HCT116 (cell line): ENCODE measurements around the gene SNED1.

Experiments
- CEBPB ChIP-seq: IDR thresholded peaks from 2 replicates; pipeline ENCODE4 v1.6.1; 2012; ENCODE audit warnings: low read depth
- CTCF ChIP-seq, 3 experiments: fragments of 200-600 bp in 1 of 3; sonication (generic) in 1 of 3; IDR thresholded peaks in 2 of 3; conservative IDR thresholded peaks in 1 of 3; 2 replicates each; pipeline ENCODE4 v1.5.1; 2012 to 2017; ENCODE audit warnings: low read depth in 2 of 3, low read length in 2 of 3, antibody characterized with exemption in 1 of 3, borderline replicate concordance in 1 of 3, control low read depth in 1 of 3, mild to moderate bottlenecking in 1 of 3, mixed read lengths in 1 of 3, mixed run types in 1 of 3, moderate library complexity in 1 of 3; ENCODE audit not compliant: insufficient read depth in 1 of 3
- EZH2 ChIP-seq: fragments of 200-600 bp; sonication (generic); IDR thresholded peaks from 2 replicates; pipeline ENCODE4 v1.6.1; 2017; ENCODE audit warnings: antibody characterized with exemption, mixed run types
- EZH2phosphoT487 ChIP-seq: fragments of 200-600 bp; IDR thresholded peaks from 2 replicates; pipeline ENCODE4 v1.6.1; 2018; ENCODE audit warnings: antibody characterized with exemption, borderline replicate concordance
- POLR2A ChIP-seq: IDR thresholded peaks from 2 replicates; pipeline ENCODE4 v1.7.0; 2011; ENCODE audit warnings: borderline replicate concordance; ENCODE audit not compliant: insufficient read depth, insufficient read length; ENCODE audit errors: extremely low read depth
- POLR2AphosphoS5 ChIP-seq: IDR thresholded peaks from 2 replicates; pipeline ENCODE4 v1.6.1; 2011; ENCODE audit warnings: mild to moderate bottlenecking, low read depth, low read length, moderate library complexity
- SIN3A ChIP-seq: IDR thresholded peaks from 2 replicates; pipeline ENCODE4 v1.6.1; 2012; ENCODE audit warnings: low read depth
- TCF7L2 ChIP-seq: IDR thresholded peaks from 2 replicates; pipeline ENCODE4 v1.7.0; 2011; ENCODE audit warnings: borderline replicate concordance, inconsistent platforms; ENCODE audit not compliant: insufficient read depth, insufficient read length; ENCODE audit errors: extremely low read depth
- ZBTB33 ChIP-seq: IDR thresholded peaks from 2 replicates; pipeline ENCODE4 v1.6.1; 2011; ENCODE audit warnings: mild to moderate bottlenecking, low read length, moderate library complexity; ENCODE audit not compliant: insufficient replicate concordance; ENCODE audit errors: extremely low read depth

GRCh38 chr2:240965905-240966456 is 32.4 kb upstream of the SNED1 start:
- no peak for TF ChIP-seq CTCF (IDR thresholded peaks at IDR 0.05 in 2 of 3, conservative IDR thresholded peaks at IDR 0.05 in 1 of 3; ENCODE audit: borderline replicate concordance in 1 of 3, insufficient read depth in 1 of 3, low read depth in 2 of 3, low read length in 2 of 3)
- no peak for TF ChIP-seq EZH2
- TF ChIP-seq POLR2A = no peak
- no peak for TF ChIP-seq SIN3A
- no peak for TF ChIP-seq POLR2AphosphoS5
- no peak for TF ChIP-seq EZH2phosphoT487
- no peak for TF ChIP-seq TCF7L2
- TF ChIP-seq ZBTB33 = no peak
- no peak for TF ChIP-seq CEBPB
